ENCODE measurements around the gene DDO. TPM values are rescaled to one million over a fixed set of nuclear protein-coding genes. Genes with fewer than 3 reads are reported as not detected.

The DDO gene
- total RNA-seq, 2 experiments from 2014 or later = not detected

- no peak overlapping the region for H3K27ac Mint-ChIP-seq
- ChIA-PET POLR2A (no interaction called here), CTCF (no interaction called here)
- no peaks in the 10 kb centered on the region for H3K36me3 Mint-ChIP-seq (ENCODE audit: low read depth)
- TF ChIP-seq CTCF (IDR thresholded peaks at IDR 0.05) = no peak
- ATAC-seq (ENCODE audit: poor library complexity) (no peak), DNase-seq (no peak)
- Histone ChIP-seq H3K4me1 (ENCODE audit: insufficient read depth, low read length) (no peaks in the 10 kb centered on the region), H3K36me3 (ENCODE audit: insufficient read depth, low read length) (no peaks in the 10 kb centered on the region), H3K27me3 (ENCODE audit: control insufficient read depth in 1 of 2, insufficient read depth in 2 of 2, low read length in 2 of 2) (peaks cover 0 to 4% of the 10 kb centered on the region in 2 experiments), H3K9me3 (ENCODE audit: control insufficient read depth in 1 of 2, insufficient read depth in 1 of 2, low read length in 2 of 2) (no peaks in the 10 kb centered on the region), H3K27ac (ENCODE audit: low read depth in 1 of 2, low read length in 2 of 2) (no peak overlapping the region), H3K4me3 (ENCODE audit: low read length) (no peak overlapping the region)
- no peak overlapping the region for H3K4me3 Mint-ChIP-seq
- H3K4me1 Mint-ChIP-seq (ENCODE audit: low read depth) = no peaks in the 10 kb centered on the region
- intact Hi-C loops (cut with DNase I, micrococcal nuclease) = no loop called here
- no peaks in the 10 kb centered on the region for H3K9me3 Mint-ChIP-seq
- H3K27me3 Mint-ChIP-seq = peaks cover 6% of the 10 kb centered on the region
Observed at GRCh38 chr6:110410511-110410910, 4.9 kb downstream of the DDO start.

GRCh38 chr6:110409794-110410193, 5.6 kb downstream of the DDO start:
- H3K9me3 ChIP-seq (ENCODE audit: control insufficient read depth in 1 of 2, insufficient read depth in 1 of 2, low read length in 2 of 2) = no peaks in the 10 kb centered on the region
- intact Hi-C loops (cut with DNase I, micrococcal nuclease) = no loop called here
- peaks cover 1% of the 10 kb centered on the region for H3K27me3 Mint-ChIP-seq

GRCh38 chr6:110408901-110409300, 6.5 kb downstream of the DDO start:
- H3K4me1 Mint-ChIP-seq (ENCODE audit: low read depth) = no peaks in the 10 kb centered on the region

More at GRCh38 chr6:110409794-110410193, 5.6 kb downstream of the DDO start:
- H3K27me3 ChIP-seq (ENCODE audit: control insufficient read depth in 1 of 2, insufficient read depth in 2 of 2, low read length in 2 of 2) = peaks cover 0 to 4% of the 10 kb centered on the region in 2 experiments
- ATAC-seq (ENCODE audit: poor library complexity) = no peak
- no peak overlapping the region for H3K27ac ChIP-seq (ENCODE audit: low read depth in 1 of 2, low read length in 2 of 2)
- no peak overlapping the region for H3K4me3 ChIP-seq (ENCODE audit: low read length)
- Mint-ChIP-seq H3K9me3 (no peaks in the 10 kb centered on the region), H3K4me1 (ENCODE audit: low read depth) (no peaks in the 10 kb centered on the region), H3K27ac (no peak overlapping the region), H3K4me3 (no peak overlapping the region), H3K36me3 (ENCODE audit: low read depth) (no peaks in the 10 kb centered on the region)
- no peaks in the 10 kb centered on the region for H3K4me1 ChIP-seq (ENCODE audit: insufficient read depth, low read length)
- no peak for TF ChIP-seq CTCF (IDR thresholded peaks at IDR 0.05)
- DNase-seq = no peak
- no peaks in the 10 kb centered on the region for H3K36me3 ChIP-seq (ENCODE audit: insufficient read depth, low read length)
- ChIA-PET CTCF (no interaction called here), POLR2A (no interaction called here)

More at GRCh38 chr6:110408901-110409300, 6.5 kb downstream of the DDO start:
- ChIA-PET CTCF (no interaction called here), POLR2A (no interaction called here)
- peaks cover 0 to 4% of the 10 kb centered on the region in 2 experiments for H3K27me3 ChIP-seq (ENCODE audit: control insufficient read depth in 1 of 2, insufficient read depth in 2 of 2, low read length in 2 of 2)
- no peaks in the 10 kb centered on the region for H3K4me1 ChIP-seq (ENCODE audit: insufficient read depth, low read length)
- H3K36me3 ChIP-seq (ENCODE audit: insufficient read depth, low read length) = no peaks in the 10 kb centered on the region
- ATAC-seq (ENCODE audit: poor library complexity) = no peak
- Mint-ChIP-seq H3K9me3 (no peaks in the 10 kb centered on the region), H3K36me3 (ENCODE audit: low read depth) (no peaks in the 10 kb centered on the region), H3K27me3 (no peaks in the 10 kb centered on the region), H3K27ac (no peak overlapping the region), H3K4me3 (no peak overlapping the region)
- DNase-seq = no peak
- no peak overlapping the region for H3K27ac ChIP-seq (ENCODE audit: low read depth in 1 of 2, low read length in 2 of 2)
- intact Hi-C loops (cut with DNase I, micrococcal nuclease) = no loop called here
- H3K4me3 ChIP-seq (ENCODE audit: low read length) = no peak overlapping the region
- no peak for TF ChIP-seq CTCF (IDR thresholded peaks at IDR 0.05)
- H3K9me3 ChIP-seq (ENCODE audit: control insufficient read depth in 1 of 2, insufficient read depth in 1 of 2, low read length in 2 of 2) = no peaks in the 10 kb centered on the region

Measured in CD4-positive, alpha-beta T cell (primary cell).